ENCODE data around the gene SEC24A. TPM values are rescaled to one million over a fixed set of nuclear protein-coding genes. Genes with fewer than 3 reads are reported as not detected.
"Not testable (repeated sequence)": the region's sequence is repeated elsewhere in the genome, so short reads cannot be mapped to it uniquely, and the experiment has no call there.

The SEC24A gene
- total RNA-seq, 1 experiment from 2014 or later: 30.4 TPM

DNA sequence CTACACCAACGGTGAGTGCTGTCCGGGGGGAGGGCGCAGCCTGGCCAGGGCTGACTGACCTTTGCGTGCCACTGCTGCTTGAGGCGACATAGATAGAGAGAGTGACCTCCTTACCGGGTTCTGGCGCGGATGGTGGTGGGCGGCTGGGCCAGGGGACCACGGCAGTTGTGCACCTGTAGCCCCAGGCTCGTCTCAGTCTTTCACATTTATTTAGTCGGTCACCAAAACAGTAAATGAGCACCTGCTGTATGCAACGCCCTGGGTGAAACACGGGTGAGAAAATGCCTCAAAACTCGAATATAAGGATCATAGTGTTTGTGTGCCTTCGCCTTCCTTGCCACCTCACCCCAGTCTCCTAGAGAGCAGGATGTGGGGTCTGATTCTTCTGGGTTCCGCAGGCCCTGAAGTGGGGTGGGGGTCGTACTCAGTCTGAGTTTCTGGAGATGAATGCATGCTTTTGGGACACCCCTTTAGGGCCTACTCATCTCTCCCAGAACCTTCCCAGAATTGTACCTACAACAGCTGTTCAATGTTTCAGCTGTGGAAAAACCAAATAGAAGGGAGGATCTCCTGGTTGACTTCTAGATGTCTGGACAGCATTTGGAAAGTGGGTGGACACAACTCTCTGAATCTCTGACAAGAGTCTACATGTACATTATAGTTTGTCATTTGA lies 714 bp downstream of the SEC24A start:
- Histone ChIP-seq H3K4ac (ENCODE audit: low read depth, low read length) (no peak overlapping the region; the same call in 1 of the 2 replicates), H3K4me2 (ENCODE audit: insufficient read depth, insufficient read length, low read length) (peak overlapping the region; percentile 99), H2AFZ (ENCODE audit: low read length) (no peak overlapping the region), H3K14ac (ENCODE audit: insufficient read depth, low read length) (peak overlapping the region; percentile 77), H2AK5ac (ENCODE audit: insufficient read length, low read length) (no peak overlapping the region), H3K23me2 (ENCODE audit: insufficient read length, low read depth, low read length, poor library complexity, severe bottlenecking) (peaks cover 11% of the 10 kb centered on the region), H2BK120ac (ENCODE audit: low read depth, low read length, poor library complexity, severe bottlenecking) (no peak overlapping the region), H3K9ac (ENCODE audit: extremely low read depth, insufficient read length, low read length) (peak overlapping the region; percentile 89), H3K4me1 (ENCODE audit: insufficient read depth, low read length) (no peaks in the 10 kb centered on the region), H2BK5ac (ENCODE audit: insufficient read length, low read length) (peak overlapping the region; percentile 7), H4K20me1 (ENCODE audit: control insufficient read depth, insufficient read depth, insufficient read length) (no peaks in the 10 kb centered on the region), H2BK20ac (ENCODE audit: low read depth, low read length, poor library complexity, severe bottlenecking) (no peak overlapping the region), H3K79me1 (ENCODE audit: insufficient read depth, low read depth, low read length, poor library complexity, severe bottlenecking) (peaks cover 8% of the 10 kb centered on the region), H4K5ac (ENCODE audit: insufficient read length, low read depth, low read length) (no peak overlapping the region), H3K18ac (ENCODE audit: insufficient read length, low read depth, low read length) (peak overlapping the region; percentile 52), H3K27ac (ENCODE audit: insufficient read length, low read depth, low read length) (no peak overlapping the region), H3K79me2 (ENCODE audit: insufficient read depth, low read length) (peaks cover 15% of the 10 kb centered on the region; the same call in 1 of the 2 replicates), H3K27me3 (ENCODE audit: insufficient read depth, low read length) (no peaks in the 10 kb centered on the region), H3K9me3 (ENCODE audit: control insufficient read depth, low read depth, low read length) (no peaks in the 10 kb centered on the region), H2BK15ac (ENCODE audit: low read depth, low read length) (no peak overlapping the region), H3K23ac (ENCODE audit: insufficient read length, low read depth, low read length) (no peak overlapping the region), H3T11ph (ENCODE audit: low read length) (no peak overlapping the region), H4K91ac (ENCODE audit: insufficient read length, low read depth, low read length) (no peak overlapping the region), H3K56ac (ENCODE audit: insufficient read length, low read depth, low read length) (no peak overlapping the region), H2BK12ac (ENCODE audit: insufficient read length, low read depth, low read length) (no peak overlapping the region), H4K8ac (replicated peaks; ENCODE audit: insufficient read length, low read depth, low read length) (no peak overlapping the region)
- Mint-ChIP-seq H3K27ac (peak overlapping the region; percentile 91 to 96 (median 95); a peak in 6 of 7 replicates), H3K4me3 (peak overlapping the region; percentile 92 to 94), H3K36me3 (ENCODE audit: insufficient read depth in 1 of 3, low read depth in 3 of 3) (peaks cover 0 to 8% (median 3%) of the 10 kb centered on the region in 3 experiments; a peak in 3 of 7 replicates), H3K27me3 (ENCODE audit: low read depth) (no peaks in the 10 kb centered on the region), H3K4me1 (peaks cover 15 to 16% of the 10 kb centered on the region in 2 experiments), H3K9me3 (no peaks in the 10 kb centered on the region)
- TF ChIP-seq, protein P1, sequence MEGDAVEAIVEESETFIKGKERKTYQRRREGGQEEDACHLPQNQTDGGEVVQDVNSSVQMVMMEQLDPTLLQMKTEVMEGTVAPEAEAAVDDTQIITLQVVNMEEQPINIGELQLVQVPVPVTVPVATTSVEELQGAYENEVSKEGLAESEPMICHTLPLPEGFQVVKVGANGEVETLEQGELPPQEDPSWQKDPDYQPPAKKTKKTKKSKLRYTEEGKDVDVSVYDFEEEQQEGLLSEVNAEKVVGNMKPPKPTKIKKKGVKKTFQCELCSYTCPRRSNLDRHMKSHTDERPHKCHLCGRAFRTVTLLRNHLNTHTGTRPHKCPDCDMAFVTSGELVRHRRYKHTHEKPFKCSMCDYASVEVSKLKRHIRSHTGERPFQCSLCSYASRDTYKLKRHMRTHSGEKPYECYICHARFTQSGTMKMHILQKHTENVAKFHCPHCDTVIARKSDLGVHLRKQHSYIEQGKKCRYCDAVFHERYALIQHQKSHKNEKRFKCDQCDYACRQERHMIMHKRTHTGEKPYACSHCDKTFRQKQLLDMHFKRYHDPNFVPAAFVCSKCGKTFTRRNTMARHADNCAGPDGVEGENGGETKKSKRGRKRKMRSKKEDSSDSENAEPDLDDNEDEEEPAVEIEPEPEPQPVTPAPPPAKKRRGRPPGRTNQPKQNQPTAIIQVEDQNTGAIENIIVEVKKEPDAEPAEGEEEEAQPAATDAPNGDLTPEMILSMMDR (conservative IDR thresholded peaks at IDR 0.05): no peak
- no CpG with 5 or more reads among the region's 18 CpGs for WGBS (ENCODE audit: extremely low coverage, insufficient read length, low lambda C conversion rate)
- no peak for DNase-seq

DNA sequence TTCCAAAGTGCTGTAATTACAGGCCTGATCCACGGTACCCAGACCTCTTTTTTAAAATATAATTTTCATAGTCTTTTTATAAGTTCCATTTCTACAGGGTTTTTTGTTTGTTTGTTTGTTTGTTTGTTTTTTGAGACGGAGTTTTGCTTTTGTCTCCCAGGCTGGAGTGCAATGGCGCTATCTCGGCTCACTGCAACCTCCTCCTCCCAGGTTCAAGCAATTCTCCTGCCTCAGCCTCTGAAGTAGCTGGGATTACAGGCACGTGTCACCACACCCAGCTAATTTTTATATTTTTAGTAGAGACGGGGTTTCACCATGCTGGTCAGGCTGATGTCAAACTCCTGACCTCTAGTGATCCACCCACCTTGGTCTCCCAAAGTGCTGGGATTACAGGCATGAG lies 2.1 kb downstream of the SEC24A start:
- H3K27ac ChIP-seq (ENCODE audit: insufficient read length, low read depth, low read length); H3K9me3 Mint-ChIP-seq; H2AK5ac ChIP-seq (ENCODE audit: insufficient read length, low read length); H3K56ac ChIP-seq (ENCODE audit: insufficient read length, low read depth, low read length); H4K91ac ChIP-seq (ENCODE audit: insufficient read length, low read depth, low read length); H3K27me3 Mint-ChIP-seq (ENCODE audit: low read depth); H3K4me1 ChIP-seq (ENCODE audit: insufficient read depth, low read length); H3K14ac ChIP-seq (ENCODE audit: insufficient read depth, low read length); H2BK15ac ChIP-seq (ENCODE audit: low read depth, low read length); H3T11ph ChIP-seq (ENCODE audit: low read length); H3K4me2 ChIP-seq (ENCODE audit: insufficient read depth, insufficient read length, low read length); H3K4ac ChIP-seq (ENCODE audit: low read depth, low read length); H3K9me3 ChIP-seq (ENCODE audit: control insufficient read depth, low read depth, low read length); H4K5ac ChIP-seq (ENCODE audit: insufficient read length, low read depth, low read length); H2AFZ ChIP-seq (ENCODE audit: low read length); H3K27me3 ChIP-seq (ENCODE audit: insufficient read depth, low read length); H4K20me1 ChIP-seq (ENCODE audit: control insufficient read depth, insufficient read depth, insufficient read length); H2BK120ac ChIP-seq (ENCODE audit: low read depth, low read length, poor library complexity, severe bottlenecking); H2BK20ac ChIP-seq (ENCODE audit: low read depth, low read length, poor library complexity, severe bottlenecking); H4K8ac ChIP-seq (replicated peaks; ENCODE audit: insufficient read length, low read depth, low read length); H2BK12ac ChIP-seq (ENCODE audit: insufficient read length, low read depth, low read length); H3K23ac ChIP-seq (ENCODE audit: insufficient read length, low read depth, low read length); H2BK5ac ChIP-seq (ENCODE audit: insufficient read length, low read length); H3K18ac ChIP-seq (ENCODE audit: insufficient read length, low read depth, low read length); DNase-seq; H3K36me3 Mint-ChIP-seq (ENCODE audit: insufficient read depth in 1 of 3, low read depth in 3 of 3); H3K9ac ChIP-seq (ENCODE audit: extremely low read depth, insufficient read length, low read length); H3K27ac Mint-ChIP-seq: not testable (repeated sequence)
- H3K4me3 Mint-ChIP-seq: peak overlapping the region; percentile 26 to 94; a peak in 2 of 5 replicates
- no CpG with 5 or more reads among the region's 6 CpGs for WGBS (ENCODE audit: extremely low coverage, insufficient read length, low lambda C conversion rate)
- peaks cover 15 to 16% of the 10 kb centered on the region in 2 experiments for H3K4me1 Mint-ChIP-seq
- peaks cover 11% of the 10 kb centered on the region for H3K23me2 ChIP-seq (ENCODE audit: insufficient read length, low read depth, low read length, poor library complexity, severe bottlenecking)
- peaks cover 11% of the 10 kb centered on the region for H3K79me1 ChIP-seq (ENCODE audit: insufficient read depth, low read depth, low read length, poor library complexity, severe bottlenecking)
- peaks cover 18% of the 10 kb centered on the region; the same call in 1 of the 2 replicates for H3K79me2 ChIP-seq (ENCODE audit: insufficient read depth, low read length)
